ENCODE results near the gene PRKN. TPM values are rescaled to one million over a fixed set of nuclear protein-coding genes. Genes with fewer than 3 reads are reported as not detected.

The PRKN gene
- total and polyA plus RNA-seq, 9 of the 15 experiments (the other 6 are each of a cell fraction or from before 2014, with no cell fraction given) = 0.03 to 0.96 (median 0.15) TPM; not detected in 2

DNA sequence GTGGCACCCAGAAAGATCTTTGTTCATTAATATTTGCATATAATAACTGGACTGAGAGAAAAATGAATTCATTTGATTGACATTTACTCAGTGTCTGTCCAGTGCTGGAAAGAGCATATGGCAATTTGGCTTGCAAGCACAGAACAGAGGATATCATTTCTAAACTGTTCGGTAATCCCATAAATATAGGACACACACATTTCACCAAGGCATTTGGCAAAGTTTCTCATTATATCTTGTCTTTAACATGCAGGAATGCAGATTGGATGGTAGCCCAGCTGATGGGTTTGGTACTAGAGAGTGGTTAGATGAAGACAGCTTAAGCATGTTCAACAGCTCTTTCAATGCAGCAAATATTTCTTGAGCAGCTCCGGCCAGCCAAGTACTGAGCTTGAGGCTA lies 259.2 kb downstream of the PRKN start (continued):
- TF ChIP-seq, protein P1, sequence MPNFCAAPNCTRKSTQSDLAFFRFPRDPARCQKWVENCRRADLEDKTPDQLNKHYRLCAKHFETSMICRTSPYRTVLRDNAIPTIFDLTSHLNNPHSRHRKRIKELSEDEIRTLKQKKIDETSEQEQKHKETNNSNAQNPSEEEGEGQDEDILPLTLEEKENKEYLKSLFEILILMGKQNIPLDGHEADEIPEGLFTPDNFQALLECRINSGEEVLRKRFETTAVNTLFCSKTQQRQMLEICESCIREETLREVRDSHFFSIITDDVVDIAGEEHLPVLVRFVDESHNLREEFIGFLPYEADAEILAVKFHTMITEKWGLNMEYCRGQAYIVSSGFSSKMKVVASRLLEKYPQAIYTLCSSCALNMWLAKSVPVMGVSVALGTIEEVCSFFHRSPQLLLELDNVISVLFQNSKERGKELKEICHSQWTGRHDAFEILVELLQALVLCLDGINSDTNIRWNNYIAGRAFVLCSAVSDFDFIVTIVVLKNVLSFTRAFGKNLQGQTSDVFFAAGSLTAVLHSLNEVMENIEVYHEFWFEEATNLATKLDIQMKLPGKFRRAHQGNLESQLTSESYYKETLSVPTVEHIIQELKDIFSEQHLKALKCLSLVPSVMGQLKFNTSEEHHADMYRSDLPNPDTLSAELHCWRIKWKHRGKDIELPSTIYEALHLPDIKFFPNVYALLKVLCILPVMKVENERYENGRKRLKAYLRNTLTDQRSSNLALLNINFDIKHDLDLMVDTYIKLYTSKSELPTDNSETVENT (CRISPR knock-in tag; IDR thresholded peaks at IDR 0.05) = no peak

DNA sequence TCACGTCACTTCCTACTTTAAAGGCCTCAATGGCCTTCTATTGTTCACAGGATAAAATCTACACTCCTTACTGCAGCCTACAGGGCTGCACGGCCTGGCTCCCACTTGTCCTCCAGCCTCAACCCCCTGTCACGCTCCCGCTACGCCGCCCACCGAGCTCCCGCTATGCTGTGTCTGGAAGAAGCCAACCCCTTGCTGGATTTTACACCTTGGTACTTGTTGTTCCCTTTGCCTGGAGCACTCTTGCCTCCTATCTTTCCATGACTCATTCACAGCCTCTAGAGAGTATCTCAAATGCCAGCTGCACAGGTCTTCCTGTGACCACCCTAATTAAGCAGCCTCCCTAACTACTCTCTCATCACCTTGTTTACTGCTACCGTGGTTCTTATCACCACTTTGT lies 259.9 kb downstream of the PRKN start:
- no peak overlapping the region for H3K9ac ChIP-seq (ENCODE audit: insufficient read depth in 1 of 2, low read depth in 2 of 2, low read length in 2 of 2)
- no peaks in the 10 kb centered on the region for H3K36me3 ChIP-seq (ENCODE audit: control insufficient read depth, insufficient read depth, low read length)
- POLR2A ChIA-PET = no interaction called here
- no peaks in the 10 kb centered on the region for H3K9me1 ChIP-seq (ENCODE audit: control insufficient read depth, insufficient read depth, low read length)
- no peak overlapping the region for H2AFZ ChIP-seq (ENCODE audit: low read depth, low read length)
- no peak for FAIRE-seq
- H3K27ac ChIP-seq (ENCODE audit: extremely low read depth, low read depth, low read length) = no peak overlapping the region
- intact Hi-C loops (cut with micrococcal nuclease) = no loop called here
- no peaks in the 10 kb centered on the region for H4K20me1 ChIP-seq (replicated peaks; ENCODE audit: control insufficient read depth, insufficient read depth, low read length)
- H3K4me3 ChIP-seq = no peak overlapping the region
- BruUV-seq (replicated peaks) = no TSS peak
- no peaks in the 10 kb centered on the region for H3K27me3 ChIP-seq (ENCODE audit: control insufficient read depth in 2 of 2, insufficient read depth in 2 of 2, low read length in 2 of 2)
- no peak overlapping the region for H3K4me2 ChIP-seq (ENCODE audit: insufficient read depth, low read length)
- H3K4me1 ChIP-seq (replicated peaks in 1 of 2; ENCODE audit: control insufficient read depth in 2 of 2, insufficient read depth in 2 of 2, low read length in 2 of 2) = no peaks in the 10 kb centered on the region
- CTCF ChIA-PET (ENCODE audit: low intra/inter-chr PET ratio) = no interaction called here
- ATAC-seq = no peak
- in situ Hi-C loops (cut with MboI) = no loop called here
- WGBS (ENCODE audit: insufficient coverage, low coverage, missing lambda C conversion rate) = 0% methylated on average over 9 of the region's 9 CpGs
- DNase-seq (ENCODE audit: extremely low read depth in 1 of 4, low spot score in 3 of 4) = no peak
- H3K9me3 ChIP-seq (replicated peaks; ENCODE audit: control insufficient read depth, insufficient read depth, low read depth, low read length) = no peaks in the 10 kb centered on the region
- H3K79me2 ChIP-seq (ENCODE audit: control insufficient read depth, insufficient read depth, low read length) = no peaks in the 10 kb centered on the region
- TF ChIP-seq YBX1 (IDR thresholded peaks at IDR 0.05) = no peak
- TF ChIP-seq, protein P2, sequence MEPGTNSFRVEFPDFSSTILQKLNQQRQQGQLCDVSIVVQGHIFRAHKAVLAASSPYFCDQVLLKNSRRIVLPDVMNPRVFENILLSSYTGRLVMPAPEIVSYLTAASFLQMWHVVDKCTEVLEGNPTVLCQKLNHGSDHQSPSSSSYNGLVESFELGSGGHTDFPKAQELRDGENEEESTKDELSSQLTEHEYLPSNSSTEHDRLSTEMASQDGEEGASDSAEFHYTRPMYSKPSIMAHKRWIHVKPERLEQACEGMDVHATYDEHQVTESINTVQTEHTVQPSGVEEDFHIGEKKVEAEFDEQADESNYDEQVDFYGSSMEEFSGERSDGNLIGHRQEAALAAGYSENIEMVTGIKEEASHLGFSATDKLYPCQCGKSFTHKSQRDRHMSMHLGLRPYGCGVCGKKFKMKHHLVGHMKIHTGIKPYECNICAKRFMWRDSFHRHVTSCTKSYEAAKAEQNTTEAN (CRISPR knock-in tag; IDR thresholded peaks at IDR 0.05) = no peak
- TF ChIP-seq FIP1L1 (IDR thresholded peaks at IDR 0.05; ENCODE audit: low read depth, low read length, poor library complexity, severe bottlenecking) = no peak
- no peak for TF ChIP-seq FUS (optimal IDR thresholded peaks at IDR 0.05; ENCODE audit: low read depth, low read length)
- no peak for TF ChIP-seq HDAC2 (IDR thresholded peaks at IDR 0.05)
- TF ChIP-seq, protein P3, sequence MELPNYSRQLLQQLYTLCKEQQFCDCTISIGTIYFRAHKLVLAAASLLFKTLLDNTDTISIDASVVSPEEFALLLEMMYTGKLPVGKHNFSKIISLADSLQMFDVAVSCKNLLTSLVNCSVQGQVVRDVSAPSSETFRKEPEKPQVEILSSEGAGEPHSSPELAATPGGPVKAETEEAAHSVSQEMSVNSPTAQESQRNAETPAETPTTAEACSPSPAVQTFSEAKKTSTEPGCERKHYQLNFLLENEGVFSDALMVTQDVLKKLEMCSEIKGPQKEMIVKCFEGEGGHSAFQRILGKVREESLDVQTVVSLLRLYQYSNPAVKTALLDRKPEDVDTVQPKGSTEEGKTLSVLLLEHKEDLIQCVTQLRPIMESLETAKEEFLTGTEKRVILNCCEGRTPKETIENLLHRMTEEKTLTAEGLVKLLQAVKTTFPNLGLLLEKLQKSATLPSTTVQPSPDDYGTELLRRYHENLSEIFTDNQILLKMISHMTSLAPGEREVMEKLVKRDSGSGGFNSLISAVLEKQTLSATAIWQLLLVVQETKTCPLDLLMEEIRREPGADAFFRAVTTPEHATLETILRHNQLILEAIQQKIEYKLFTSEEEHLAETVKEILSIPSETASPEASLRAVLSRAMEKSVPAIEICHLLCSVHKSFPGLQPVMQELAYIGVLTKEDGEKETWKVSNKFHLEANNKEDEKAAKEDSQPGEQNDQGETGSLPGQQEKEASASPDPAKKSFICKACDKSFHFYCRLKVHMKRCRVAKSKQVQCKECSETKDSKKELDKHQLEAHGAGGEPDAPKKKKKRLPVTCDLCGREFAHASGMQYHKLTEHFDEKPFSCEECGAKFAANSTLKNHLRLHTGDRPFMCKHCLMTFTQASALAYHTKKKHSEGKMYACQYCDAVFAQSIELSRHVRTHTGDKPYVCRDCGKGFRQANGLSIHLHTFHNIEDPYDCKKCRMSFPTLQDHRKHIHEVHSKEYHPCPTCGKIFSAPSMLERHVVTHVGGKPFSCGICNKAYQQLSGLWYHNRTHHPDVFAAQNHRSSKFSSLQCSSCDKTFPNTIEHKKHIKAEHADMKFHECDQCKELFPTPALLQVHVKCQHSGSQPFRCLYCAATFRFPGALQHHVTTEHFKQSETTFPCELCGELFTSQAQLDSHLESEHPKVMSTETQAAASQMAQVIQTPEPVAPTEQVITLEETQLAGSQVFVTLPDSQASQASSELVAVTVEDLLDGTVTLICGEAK (IDR thresholded peaks at IDR 0.05) = no peak
- TF ChIP-seq, protein P3 (CRISPR knock-in tag; IDR thresholded peaks at IDR 0.05) = no peak
- TF ChIP-seq ILK (tag; IDR thresholded peaks at IDR 0.05; ENCODE audit: borderline replicate concordance, low read depth) = no peak
